ENCODE data around the gene PRKX.

GRCh38 chrX:3653111-3653510 lies 60.3 kb downstream of the PRKX start:
- TF ChIP-seq CTCF (IDR thresholded peaks at IDR 0.05), result no peak
- no peak for TF ChIP-seq POLR2A (IDR thresholded peaks at IDR 0.05)
